HepG2 (cell line): ENCODE measurements around the gene NAALAD2. TPM values are rescaled to one million over a fixed set of nuclear protein-coding genes. Genes with fewer than 3 reads are reported as not detected.

ENCODE experiments used
- ATAC-seq: fragments of 200-7000 bp; cut with Tn5 transposase; 3 replicates; pipeline ENCODE4 v1.9.1; 2020; ENCODE audit warnings: mild to moderate bottlenecking, moderate library complexity
- BruUV-seq: library from RNA; stranded (reverse); fragments of 400-500 nt; replicated peaks from 2 replicates; lab custom pipeline; 2021; lab: Mats Ljungman, UMichigan
- CTCF ChIA-PET: fragments of 300-600 bp; formaldehyde crosslinking; extraction: SDS; loops from one replicate; lab custom pipeline; 2021; ENCODE audit warnings: low total read pairs, inconsistent platforms, low intra/inter-chr PET ratio; lab: Yijun Ruan, JAX
- POLR2A ChIA-PET: fragments of 350-600 bp; sonication (Branson Sonifier 250); formaldehyde crosslinking; loops from one replicate; lab custom pipeline; 2020; ENCODE audit warnings: antibody characterized with exemption, inconsistent platforms; lab: Yijun Ruan, JAX
- DNase-seq: peaks from one replicate; pipeline ENCODE4 v3.0.0-alpha.2; 2015; ENCODE audit warnings: low spot score
- FAIRE-seq: peaks from 3 replicates; lab custom pipeline; 2011; peaks lifted over from hg19 to GRCh38; lab: Jason Lieb, UNC
- H2AFZ ChIP-seq: one replicate; pipeline ENCODE4 v1.6.1; 2011; ENCODE audit warnings: low read length, inconsistent platforms
- H3K27ac ChIP-seq: fragments of 300-600 bp; 3 replicates; pipeline ENCODE4 v1.8.0; 2011; ENCODE audit warnings: mixed run types, mild to moderate bottlenecking, mixed read lengths, low read length, inconsistent platforms; ENCODE audit not compliant: insufficient read depth; ENCODE audit errors: extremely low read length
- H3K27me3 ChIP-seq, 2 experiments: fragments of 200-600 bp in 1 of 2; 2 replicates in 1 of 2; 3 replicates in 1 of 2; pipeline versions ENCODE4 v1.6.0 to v1.8.0; 2011; ENCODE audit warnings: low read length in 2 of 2, mild to moderate bottlenecking in 2 of 2, moderate library complexity in 2 of 2, inconsistent platforms in 1 of 2; ENCODE audit not compliant: insufficient read depth in 2 of 2, control insufficient read depth in 1 of 2
- H3K36me3 ChIP-seq, 2 experiments: fragments of 200-600 bp in 1 of 2; replicated peaks in 1 of 2; 2 replicates in 1 of 2; 3 replicates in 1 of 2; pipeline versions ENCODE4 v1.5.1 to v1.8.0; 2011; ENCODE audit warnings: low read length in 2 of 2, inconsistent platforms in 1 of 2; ENCODE audit not compliant: insufficient read depth in 2 of 2, control insufficient read depth in 1 of 2
- H3K4me1 ChIP-seq: 2 replicates; pipeline ENCODE4 v1.5.1; 2012; ENCODE audit warnings: low read length, inconsistent platforms; ENCODE audit not compliant: insufficient read depth
- H3K4me2 ChIP-seq: 2 replicates; pipeline ENCODE4 v1.6.0; 2011; ENCODE audit warnings: low read depth, low read length, inconsistent platforms
- H3K4me3 ChIP-seq, 3 experiments: fragments of 200-600 bp in 1 of 3; sonication (generic), shearing (Covaris generic) in 1 of 3; replicated peaks in 1 of 3; 2 replicates each; pipeline ENCODE4 v1.5.1; 2011 to 2016; ENCODE audit warnings: low read length in 3 of 3, inconsistent platforms in 2 of 3, low read depth in 2 of 3, mild to moderate bottlenecking in 2 of 3, control low read depth in 1 of 3, mixed read lengths in 1 of 3; ENCODE audit not compliant: insufficient read depth in 1 of 3
- H3K79me2 ChIP-seq: one replicate; pipeline ENCODE4 v1.6.1; 2011; ENCODE audit warnings: low read length, inconsistent platforms; ENCODE audit not compliant: insufficient read depth
- H3K9ac ChIP-seq: 2 replicates; pipeline ENCODE4 v1.6.0; 2011; ENCODE audit warnings: mild to moderate bottlenecking, low read depth, low read length, inconsistent platforms; ENCODE audit not compliant: insufficient read depth
- H3K9me3 ChIP-seq: 2 replicates; pipeline ENCODE4 v1.5.1; 2012; ENCODE audit warnings: mild to moderate bottlenecking, low read length
- H4K20me1 ChIP-seq: 2 replicates; pipeline ENCODE4 v1.6.0; 2011; ENCODE audit warnings: inconsistent platforms, mild to moderate bottlenecking, low read length, moderate library complexity; ENCODE audit not compliant: insufficient read depth
- FOXJ3 ChIP-seq: sonication (generic); formaldehyde crosslinking; IDR thresholded peaks from 2 replicates; pipeline ENCODE4 v1.4.0; 2020; ENCODE audit warnings: missing genetic modification reagents, mild to moderate bottlenecking, borderline replicate concordance
- MEF2D ChIP-seq: sonication (generic); formaldehyde crosslinking; IDR thresholded peaks from 2 replicates; pipeline ENCODE4 v1.5.1; 2020; ENCODE audit warnings: mild to moderate bottlenecking, missing genetic modification reagents
- NCOA2 ChIP-seq: sonication (generic); formaldehyde crosslinking; IDR thresholded peaks from 2 replicates; pipeline ENCODE4 v1.8.0; 2022; ENCODE audit warnings: inconsistent platforms
- ZNF326 ChIP-seq: sonication (generic); formaldehyde crosslinking; IDR thresholded peaks from 2 replicates; pipeline ENCODE4 v1.4.0; 2020; ENCODE audit warnings: missing genetic modification reagents, borderline replicate concordance
- WGBS: methylation state at CpG from one replicate; pipeline ENCODE4 v1.1.6; 2017; ENCODE audit warnings: low lambda C conversion rate; 5-methylcytosine and 5-hydroxymethylcytosine counted together
- in situ Hi-C: cut with HindIII; loops from 2 replicates; pipeline ENCODE4 v1.10.0; 2017; ENCODE audit warnings: low pct_unique_long_range_greater_than_20kb; ENCODE audit not compliant: extremely low pct_ligation_motif_present
- intact Hi-C: fragments of 100-400 bp; cut with micrococcal nuclease; formaldehyde crosslinking; loops from one replicate; pipeline ENCODE4 v1.10.0; 2022; ENCODE audit not compliant: unreplicated experiment
- polyA plus RNA-seq, 8 experiments: library from polyadenylated mRNA; depleted of rRNA in 3 of 8; stranded (reverse) in 7 of 8; unstranded in 1 of 8; fragments of >200 nt; fragmentation: Illumina TruSeq in 4 of 8; extraction: Trizol in 4 of 8; gene quantifications; 2 replicates each; pipeline versions ENCODE4 v1.2.1 to v1.2.3, GENCODE V29; 2011 to 2016; ENCODE audit warnings: low read depth in 4 of 8, missing spikeins in 1 of 8, mixed read lengths in 1 of 8; ENCODE audit not compliant: insufficient read depth in 1 of 8
- total RNA-seq, 5 experiments: library from RNA; depleted of rRNA; stranded (reverse); fragments of >200 nt; fragmentation: Illumina TruSeq; extraction: Trizol; gene quantifications; 2 replicates each; pipeline ENCODE4 v1.2.3, GENCODE V29; 2016; ENCODE audit warnings: low read depth in 1 of 5
- TF ChIP-seq, protein P1 (sequence below): IDR thresholded peaks from 2 replicates; pipeline ENCODE4 v1.6.1; 2016; ENCODE audit warnings: low read depth, borderline replicate concordance
- TF ChIP-seq, protein P2 (sequence below): sonication (generic); formaldehyde crosslinking; IDR thresholded peaks from 2 replicates; pipeline ENCODE4 v1.5.0; 2020; ENCODE audit warnings: mild to moderate bottlenecking, missing genetic modification reagents, borderline replicate concordance
- TF ChIP-seq, protein P3 (sequence below): sonication (generic); formaldehyde crosslinking; IDR thresholded peaks from 2 replicates; pipeline ENCODE4 v1.4.0; 2020; ENCODE audit warnings: missing genetic modification reagents
- TF ChIP-seq, protein P4 (sequence below): IDR thresholded peaks from 2 replicates; pipeline ENCODE4 v1.6.1; 2016
- TF ChIP-seq, protein P5 (sequence below): sonication (generic); formaldehyde crosslinking; IDR thresholded peaks from 2 replicates; pipeline ENCODE4 v1.4.0; 2020; ENCODE audit warnings: low read depth, mild to moderate bottlenecking, missing genetic modification reagents

Gene NAALAD2
- total and polyA plus RNA-seq, 2 of the 13 experiments (the other 11 are each of a cell fraction or from before 2014, with no cell fraction given), result 8.0 to 8.9 TPM

DNA sequence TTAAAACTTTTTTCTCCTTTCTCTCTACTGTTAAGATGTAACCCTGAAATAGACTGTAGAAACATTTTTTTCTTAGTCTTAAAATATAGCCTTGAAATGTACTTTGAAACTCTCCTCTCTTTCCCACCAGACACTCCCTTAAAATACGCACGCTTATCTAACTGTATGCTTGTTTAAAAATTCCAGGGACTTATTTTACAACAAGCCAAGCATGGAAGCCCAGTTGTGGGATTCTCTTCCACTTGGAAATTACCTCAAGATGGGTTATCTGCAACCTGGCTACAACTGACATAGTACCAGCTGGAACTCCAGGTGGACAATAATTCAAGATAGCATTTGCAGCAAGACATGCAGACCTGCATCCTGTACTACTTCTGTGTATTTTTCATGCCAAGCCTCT, 100.5 kb downstream of the NAALAD2 start:
- Histone ChIP-seq H3K9me3 (no peaks in the 10 kb centered on the region), H3K27me3 (peaks cover 0 to 6% of the 10 kb centered on the region in 2 experiments; a peak in 1 of 5 replicates), H3K79me2 (no peaks in the 10 kb centered on the region), H3K36me3 (no peaks in the 10 kb centered on the region), H4K20me1 (no peaks in the 10 kb centered on the region), H3K9ac (no peak overlapping the region), H3K4me2 (no peak overlapping the region), H2AFZ (no peak overlapping the region), H3K27ac (no peak overlapping the region), H3K4me3 (no peak overlapping the region), H3K4me1 (no peaks in the 10 kb centered on the region)
- FAIRE-seq, result no peak
- no peak for ATAC-seq
- ChIA-PET POLR2A (no interaction called here), CTCF (no interaction called here)
- 8% methylated on average over 2 of the region's 2 CpGs for WGBS
- no peak for DNase-seq
- intact Hi-C loops, result no loop called here
- no TSS peak for BruUV-seq
- in situ Hi-C loops, result no loop called here
- no peak for TF ChIP-seq NCOA2 (CRISPR knock-in tag)
- TF ChIP-seq, protein P1, sequence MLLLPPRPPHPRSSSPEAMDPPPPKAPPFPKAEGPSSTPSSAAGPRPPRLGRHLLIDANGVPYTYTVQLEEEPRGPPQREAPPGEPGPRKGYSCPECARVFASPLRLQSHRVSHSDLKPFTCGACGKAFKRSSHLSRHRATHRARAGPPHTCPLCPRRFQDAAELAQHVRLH, result no peak
- TF ChIP-seq, protein P2, sequence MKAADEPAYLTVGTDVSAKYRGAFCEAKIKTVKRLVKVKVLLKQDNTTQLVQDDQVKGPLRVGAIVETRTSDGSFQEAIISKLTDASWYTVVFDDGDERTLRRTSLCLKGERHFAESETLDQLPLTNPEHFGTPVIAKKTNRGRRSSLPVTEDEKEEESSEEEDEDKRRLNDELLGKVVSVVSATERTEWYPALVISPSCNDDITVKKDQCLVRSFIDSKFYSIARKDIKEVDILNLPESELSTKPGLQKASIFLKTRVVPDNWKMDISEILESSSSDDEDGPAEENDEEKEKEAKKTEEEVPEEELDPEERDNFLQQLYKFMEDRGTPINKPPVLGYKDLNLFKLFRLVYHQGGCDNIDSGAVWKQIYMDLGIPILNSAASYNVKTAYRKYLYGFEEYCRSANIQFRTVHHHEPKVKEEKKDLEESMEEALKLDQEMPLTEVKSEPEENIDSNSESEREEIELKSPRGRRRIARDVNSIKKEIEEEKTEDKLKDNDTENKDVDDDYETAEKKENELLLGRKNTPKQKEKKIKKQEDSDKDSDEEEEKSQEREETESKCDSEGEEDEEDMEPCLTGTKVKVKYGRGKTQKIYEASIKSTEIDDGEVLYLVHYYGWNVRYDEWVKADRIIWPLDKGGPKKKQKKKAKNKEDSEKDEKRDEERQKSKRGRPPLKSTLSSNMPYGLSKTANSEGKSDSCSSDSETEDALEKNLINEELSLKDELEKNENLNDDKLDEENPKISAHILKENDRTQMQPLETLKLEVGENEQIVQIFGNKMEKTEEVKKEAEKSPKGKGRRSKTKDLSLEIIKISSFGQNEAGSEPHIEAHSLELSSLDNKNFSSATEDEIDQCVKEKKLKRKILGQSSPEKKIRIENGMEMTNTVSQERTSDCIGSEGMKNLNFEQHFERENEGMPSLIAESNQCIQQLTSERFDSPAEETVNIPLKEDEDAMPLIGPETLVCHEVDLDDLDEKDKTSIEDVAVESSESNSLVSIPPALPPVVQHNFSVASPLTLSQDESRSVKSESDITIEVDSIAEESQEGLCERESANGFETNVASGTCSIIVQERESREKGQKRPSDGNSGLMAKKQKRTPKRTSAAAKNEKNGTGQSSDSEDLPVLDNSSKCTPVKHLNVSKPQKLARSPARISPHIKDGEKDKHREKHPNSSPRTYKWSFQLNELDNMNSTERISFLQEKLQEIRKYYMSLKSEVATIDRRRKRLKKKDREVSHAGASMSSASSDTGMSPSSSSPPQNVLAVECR (CRISPR knock-in tag), result no peak
- TF ChIP-seq, protein P3, sequence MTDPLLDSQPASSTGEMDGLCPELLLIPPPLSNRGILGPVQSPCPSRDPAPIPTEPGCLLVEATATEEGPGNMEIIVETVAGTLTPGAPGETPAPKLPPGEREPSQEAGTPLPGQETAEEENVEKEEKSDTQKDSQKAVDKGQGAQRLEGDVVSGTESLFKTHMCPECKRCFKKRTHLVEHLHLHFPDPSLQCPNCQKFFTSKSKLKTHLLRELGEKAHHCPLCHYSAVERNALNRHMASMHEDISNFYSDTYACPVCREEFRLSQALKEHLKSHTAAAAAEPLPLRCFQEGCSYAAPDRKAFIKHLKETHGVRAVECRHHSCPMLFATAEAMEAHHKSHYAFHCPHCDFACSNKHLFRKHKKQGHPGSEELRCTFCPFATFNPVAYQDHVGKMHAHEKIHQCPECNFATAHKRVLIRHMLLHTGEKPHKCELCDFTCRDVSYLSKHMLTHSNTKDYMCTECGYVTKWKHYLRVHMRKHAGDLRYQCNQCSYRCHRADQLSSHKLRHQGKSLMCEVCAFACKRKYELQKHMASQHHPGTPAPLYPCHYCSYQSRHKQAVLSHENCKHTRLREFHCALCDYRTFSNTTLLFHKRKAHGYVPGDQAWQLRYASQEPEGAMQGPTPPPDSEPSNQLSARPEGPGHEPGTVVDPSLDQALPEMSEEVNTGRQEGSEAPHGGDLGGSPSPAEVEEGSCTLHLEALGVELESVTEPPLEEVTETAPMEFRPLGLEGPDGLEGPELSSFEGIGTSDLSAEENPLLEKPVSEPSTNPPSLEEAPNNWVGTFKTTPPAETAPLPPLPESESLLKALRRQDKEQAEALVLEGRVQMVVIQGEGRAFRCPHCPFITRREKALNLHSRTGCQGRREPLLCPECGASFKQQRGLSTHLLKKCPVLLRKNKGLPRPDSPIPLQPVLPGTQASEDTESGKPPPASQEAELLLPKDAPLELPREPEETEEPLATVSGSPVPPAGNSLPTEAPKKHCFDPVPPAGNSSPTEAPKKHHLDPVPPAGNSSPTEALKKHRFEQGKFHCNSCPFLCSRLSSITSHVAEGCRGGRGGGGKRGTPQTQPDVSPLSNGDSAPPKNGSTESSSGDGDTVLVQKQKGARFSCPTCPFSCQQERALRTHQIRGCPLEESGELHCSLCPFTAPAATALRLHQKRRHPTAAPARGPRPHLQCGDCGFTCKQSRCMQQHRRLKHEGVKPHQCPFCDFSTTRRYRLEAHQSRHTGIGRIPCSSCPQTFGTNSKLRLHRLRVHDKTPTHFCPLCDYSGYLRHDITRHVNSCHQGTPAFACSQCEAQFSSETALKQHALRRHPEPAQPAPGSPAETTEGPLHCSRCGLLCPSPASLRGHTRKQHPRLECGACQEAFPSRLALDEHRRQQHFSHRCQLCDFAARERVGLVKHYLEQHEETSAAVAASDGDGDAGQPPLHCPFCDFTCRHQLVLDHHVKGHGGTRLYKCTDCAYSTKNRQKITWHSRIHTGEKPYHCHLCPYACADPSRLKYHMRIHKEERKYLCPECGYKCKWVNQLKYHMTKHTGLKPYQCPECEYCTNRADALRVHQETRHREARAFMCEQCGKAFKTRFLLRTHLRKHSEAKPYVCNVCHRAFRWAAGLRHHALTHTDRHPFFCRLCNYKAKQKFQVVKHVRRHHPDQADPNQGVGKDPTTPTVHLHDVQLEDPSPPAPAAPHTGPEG (CRISPR knock-in tag), result no peak
- no peak for TF ChIP-seq MEF2D (CRISPR knock-in tag)
- TF ChIP-seq ZNF326 (CRISPR knock-in tag), result no peak
- TF ChIP-seq, protein P4, sequence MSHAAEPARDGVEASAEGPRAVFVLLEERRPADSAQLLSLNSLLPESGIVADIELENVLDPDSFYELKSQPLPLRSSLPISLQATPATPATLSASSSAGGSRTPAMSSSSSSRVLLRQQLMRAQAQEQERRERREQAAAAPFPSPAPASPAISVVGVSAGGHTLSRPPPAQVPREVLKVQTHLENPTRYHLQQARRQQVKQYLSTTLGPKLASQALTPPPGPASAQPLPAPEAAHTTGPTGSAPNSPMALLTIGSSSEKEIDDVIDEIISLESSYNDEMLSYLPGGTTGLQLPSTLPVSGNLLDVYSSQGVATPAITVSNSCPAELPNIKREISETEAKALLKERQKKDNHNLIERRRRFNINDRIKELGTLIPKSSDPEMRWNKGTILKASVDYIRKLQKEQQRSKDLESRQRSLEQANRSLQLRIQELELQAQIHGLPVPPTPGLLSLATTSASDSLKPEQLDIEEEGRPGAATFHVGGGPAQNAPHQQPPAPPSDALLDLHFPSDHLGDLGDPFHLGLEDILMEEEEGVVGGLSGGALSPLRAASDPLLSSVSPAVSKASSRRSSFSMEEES (CRISPR knock-in tag), result no peak
- no peak for TF ChIP-seq FOXJ3 (CRISPR knock-in tag)
- TF ChIP-seq, protein P5, sequence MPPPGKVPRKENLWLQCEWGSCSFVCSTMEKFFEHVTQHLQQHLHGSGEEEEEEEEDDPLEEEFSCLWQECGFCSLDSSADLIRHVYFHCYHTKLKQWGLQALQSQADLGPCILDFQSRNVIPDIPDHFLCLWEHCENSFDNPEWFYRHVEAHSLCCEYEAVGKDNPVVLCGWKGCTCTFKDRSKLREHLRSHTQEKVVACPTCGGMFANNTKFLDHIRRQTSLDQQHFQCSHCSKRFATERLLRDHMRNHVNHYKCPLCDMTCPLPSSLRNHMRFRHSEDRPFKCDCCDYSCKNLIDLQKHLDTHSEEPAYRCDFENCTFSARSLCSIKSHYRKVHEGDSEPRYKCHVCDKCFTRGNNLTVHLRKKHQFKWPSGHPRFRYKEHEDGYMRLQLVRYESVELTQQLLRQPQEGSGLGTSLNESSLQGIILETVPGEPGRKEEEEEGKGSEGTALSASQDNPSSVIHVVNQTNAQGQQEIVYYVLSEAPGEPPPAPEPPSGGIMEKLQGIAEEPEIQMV, result no peak
